Tongue (tissue), 2 donors: ENCODE results near the gene CHKB. TPM values are rescaled to one million over a fixed set of nuclear protein-coding genes. Genes with fewer than 3 reads are reported as not detected.
A peak's percentile ranks its signal among the peaks of the same experiment; 100 is the strongest.

Experiments
- DNase-seq: peaks from one replicate; pipeline ENCODE4 v3.0.0-alpha.2; 2015
- total RNA-seq: library from RNA; depleted of rRNA; stranded (reverse); fragments of >200 nt; gene quantifications from one replicate; pipeline ENCODE4 v1.2.3, GENCODE V29; 2014

The CHKB gene
- total RNA-seq, 1 donor from 2014 or later: 39.2 TPM

DNA sequence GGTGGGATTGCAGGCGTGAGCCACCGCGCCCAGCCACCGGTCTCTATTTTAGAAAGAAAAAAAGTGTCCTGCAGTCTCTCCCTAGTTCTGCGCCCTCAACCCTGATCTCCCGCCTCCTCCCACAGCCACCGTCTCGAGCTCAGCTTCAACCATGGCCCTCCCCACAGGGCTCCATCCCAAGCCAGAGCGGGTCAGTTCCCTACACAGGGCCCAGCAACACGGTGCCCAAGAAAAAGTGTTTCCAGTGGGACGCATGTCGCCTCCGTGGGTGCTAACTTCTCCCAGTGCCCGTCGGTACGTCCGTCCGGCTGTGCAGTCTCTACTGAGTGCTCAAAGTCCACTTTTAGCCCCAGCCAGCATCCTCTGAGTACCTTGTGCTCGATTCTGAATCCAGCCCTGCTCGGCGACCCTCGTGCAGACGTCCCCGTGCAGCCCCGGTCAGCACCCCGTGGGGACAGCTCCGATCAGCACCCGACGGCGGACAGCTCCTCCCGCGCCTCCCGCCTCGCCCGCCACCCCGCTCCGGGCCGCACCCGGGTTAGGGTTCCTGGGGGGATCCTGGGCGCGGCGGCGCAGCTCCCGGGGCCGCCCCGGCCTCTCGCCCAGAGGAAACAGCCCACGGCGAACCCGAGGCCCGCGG lies 17.3 kb upstream of the CHKB start:
- DNase-seq: peak; percentile 74

GRCh38 chr22:50597097-50597496 lies 14.4 kb upstream of the CHKB start:
- DNase-seq: no peak

DNA sequence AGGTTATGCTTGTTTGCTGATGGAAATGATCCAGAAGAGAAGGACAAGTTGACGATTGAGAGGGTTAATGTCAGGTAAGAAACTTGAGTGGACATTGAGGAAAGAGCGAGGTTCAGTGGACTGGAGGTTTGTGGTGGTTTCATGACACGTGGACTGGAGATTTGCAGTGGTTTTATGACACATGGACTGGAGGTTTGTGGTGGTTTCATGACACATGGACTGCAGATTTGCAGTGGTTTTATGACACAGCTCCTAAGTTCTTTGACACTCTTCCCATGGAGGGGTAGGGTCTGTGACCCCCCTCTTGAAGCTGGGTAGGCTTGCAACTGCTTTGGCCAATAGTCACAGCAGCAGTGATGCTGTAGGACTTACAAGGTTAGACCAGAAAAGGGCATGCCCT lies 12.5 kb upstream of the CHKB start:
- no peak for DNase-seq

GRCh38 chr22:50587407-50587806 lies 4.8 kb upstream of the CHKB start:
- DNase-seq: no peak

GRCh38 chr22:50586416-50586815 lies 3.8 kb upstream of the CHKB start:
- no peak for DNase-seq

- no peak for DNase-seq
Measured at GRCh38 chr22:50585781-50586180, 3.1 kb upstream of the CHKB start.

GRCh38 chr22:50585238-50585637 lies 2.6 kb upstream of the CHKB start:
- DNase-seq: no peak

DNA sequence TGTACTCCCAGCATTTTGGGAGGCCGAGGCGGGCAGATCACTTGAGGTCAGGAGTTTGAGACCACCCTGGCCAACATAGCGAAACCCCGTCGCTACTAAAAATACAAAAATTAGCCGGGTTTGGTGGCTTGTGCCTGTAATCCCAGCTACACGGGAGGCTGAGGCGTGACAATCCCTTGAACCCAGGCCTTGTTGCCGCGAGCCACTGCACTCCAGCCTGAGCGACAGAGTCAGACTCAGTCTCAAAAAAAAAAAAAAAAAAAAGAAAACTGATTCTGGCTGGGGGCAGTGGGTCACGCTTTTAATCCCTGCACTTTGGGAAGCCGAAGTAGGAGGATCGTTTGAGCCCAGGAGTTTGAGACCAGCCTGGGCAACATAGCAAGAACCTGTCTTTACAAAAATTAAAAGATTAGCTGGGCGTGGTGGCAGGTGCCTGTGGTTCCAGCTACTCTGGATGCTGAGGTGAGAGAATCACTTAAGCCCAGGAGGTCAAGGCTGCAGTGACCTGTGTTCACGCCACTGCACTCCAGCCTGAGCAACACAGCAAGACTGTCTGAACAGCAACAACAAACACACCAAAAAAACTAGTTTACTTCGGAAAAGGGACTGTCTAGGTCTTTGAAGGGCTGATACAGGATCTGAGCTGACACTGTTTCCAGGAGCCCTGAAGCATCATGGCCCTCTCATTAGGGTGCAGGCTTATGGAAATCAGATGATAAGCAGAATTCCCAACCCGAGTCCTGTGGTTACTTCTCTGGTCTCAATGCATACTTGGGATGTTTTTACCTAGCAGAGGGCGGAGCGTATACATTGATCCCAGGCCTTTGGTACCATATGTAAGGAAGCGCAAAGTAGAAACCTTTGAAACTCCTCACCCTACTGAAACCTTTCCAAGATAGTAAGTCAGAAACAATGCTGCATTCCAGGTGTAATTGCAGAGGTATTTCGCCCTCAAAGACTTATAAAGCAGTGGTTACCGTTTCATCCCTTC lies 1.8 kb upstream of the CHKB start:
- DNase-seq: no peak

GRCh38 chr22:50583294-50583861 lies 729 bp upstream of the CHKB start:
- DNase-seq: no peak

- no peak for DNase-seq
Measured at GRCh38 chr22:50581950-50582492, 628 bp downstream of the CHKB start.

- no peak for DNase-seq
Measured at GRCh38 chr22:50581031-50581949, 1.4 kb downstream of the CHKB start.

- DNase-seq: no peak
Measured at GRCh38 chr22:50579752-50580151, 2.9 kb downstream of the CHKB start.

DNA sequence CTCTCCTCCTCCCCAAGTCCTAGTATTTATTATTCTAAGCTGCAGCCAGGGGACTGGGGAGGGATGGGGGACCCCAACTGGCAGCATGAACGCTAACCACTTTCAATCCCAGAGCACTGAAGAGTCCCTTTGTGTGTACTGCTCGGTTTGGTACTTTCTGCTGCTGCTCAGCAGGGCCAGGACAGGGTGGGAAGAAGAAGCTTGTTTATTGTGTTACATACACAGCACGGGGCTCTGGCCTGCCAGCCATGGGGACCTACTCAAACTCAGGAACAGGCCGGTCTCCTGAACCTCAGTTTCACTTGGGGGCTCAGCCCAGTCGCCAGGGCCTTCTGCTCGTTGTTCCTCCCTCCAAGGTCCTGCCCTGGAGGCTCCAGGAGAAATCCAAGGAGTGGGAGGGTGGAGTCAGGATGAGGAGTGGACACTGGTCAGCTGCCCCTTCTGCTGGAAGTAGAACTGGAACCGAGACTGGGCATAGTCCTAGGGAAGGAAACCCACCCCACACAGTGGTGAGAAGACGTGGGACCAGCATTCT lies 3.8 kb downstream of the CHKB start:
- DNase-seq: no peak

- peak; percentile 71 for DNase-seq
Measured at GRCh38 chr22:50577987-50578775, 4.5 kb downstream of the CHKB start, which contains the start of gene CPT1B. TSS of gene CPT1B (minus strand) at chr22:50578427. CDS start at chr22:50577915, 512 bp downstream.

GRCh38 chr22:50577697-50577986 lies 5.0 kb downstream of the CHKB start:
- no peak for DNase-seq

DNA sequence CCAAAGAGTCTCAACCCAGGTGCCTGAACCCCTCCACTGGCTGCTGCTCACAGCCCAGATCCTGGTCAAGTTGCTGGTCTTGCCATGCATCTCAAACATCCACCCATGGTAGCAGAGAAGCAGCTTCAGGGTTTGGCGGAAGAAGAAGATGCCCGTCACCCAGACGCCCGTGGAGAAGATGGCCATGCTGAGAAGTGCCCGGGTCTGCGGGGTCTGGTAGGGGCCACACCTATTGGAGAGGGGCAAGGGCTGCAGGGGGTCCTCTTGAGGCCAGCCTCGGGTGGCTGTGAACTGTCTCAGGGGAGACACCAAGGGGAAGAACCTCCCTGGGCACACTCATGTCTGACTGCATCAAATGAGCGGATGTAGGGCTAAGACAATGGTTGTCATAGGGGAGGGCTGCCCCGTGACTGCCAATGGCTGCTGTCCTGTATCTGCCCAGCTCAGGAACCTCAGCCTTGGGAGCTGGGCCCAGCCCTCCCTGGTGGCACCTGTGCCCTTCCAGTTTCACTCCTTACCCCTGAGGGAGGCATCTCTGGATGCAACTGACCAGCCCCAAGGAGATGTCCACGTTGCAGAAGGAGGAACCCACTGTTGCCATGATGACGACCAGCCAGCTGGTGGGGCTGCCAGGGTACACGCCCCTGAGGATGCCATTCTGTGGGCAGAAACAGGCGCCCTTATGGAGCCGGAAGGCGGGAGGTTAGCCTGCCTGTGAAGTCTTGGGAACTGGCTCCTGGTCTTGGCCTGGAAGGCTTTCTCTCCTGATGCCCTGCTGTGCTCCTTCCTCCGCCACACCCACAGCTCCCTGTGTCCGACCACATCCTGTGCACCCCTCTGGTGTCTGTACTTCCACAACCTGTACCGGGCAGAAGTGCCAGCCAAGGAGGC lies 5.6 kb downstream of the CHKB start:
- DNase-seq: no peak

DNA sequence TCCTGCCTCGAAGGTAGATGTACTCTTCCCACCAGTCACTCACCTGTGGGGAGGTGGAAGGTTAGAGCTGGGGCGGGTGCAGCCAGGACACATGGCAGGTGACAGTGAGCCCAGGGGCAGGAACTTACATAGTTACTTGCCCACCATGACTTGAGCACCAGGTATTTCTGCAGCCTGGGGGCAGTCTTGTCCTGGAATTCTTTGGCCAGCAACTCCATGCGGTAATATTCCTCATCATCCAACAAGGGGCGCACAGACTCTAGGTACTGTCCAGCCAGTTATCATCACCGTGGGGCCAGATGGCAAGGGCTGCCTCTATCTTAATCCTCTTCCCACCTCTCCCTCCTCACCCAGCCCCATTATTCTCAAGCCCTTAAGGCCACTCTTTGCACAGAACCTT lies 6.6 kb downstream of the CHKB start:
- DNase-seq: peak; percentile 35

DNA sequence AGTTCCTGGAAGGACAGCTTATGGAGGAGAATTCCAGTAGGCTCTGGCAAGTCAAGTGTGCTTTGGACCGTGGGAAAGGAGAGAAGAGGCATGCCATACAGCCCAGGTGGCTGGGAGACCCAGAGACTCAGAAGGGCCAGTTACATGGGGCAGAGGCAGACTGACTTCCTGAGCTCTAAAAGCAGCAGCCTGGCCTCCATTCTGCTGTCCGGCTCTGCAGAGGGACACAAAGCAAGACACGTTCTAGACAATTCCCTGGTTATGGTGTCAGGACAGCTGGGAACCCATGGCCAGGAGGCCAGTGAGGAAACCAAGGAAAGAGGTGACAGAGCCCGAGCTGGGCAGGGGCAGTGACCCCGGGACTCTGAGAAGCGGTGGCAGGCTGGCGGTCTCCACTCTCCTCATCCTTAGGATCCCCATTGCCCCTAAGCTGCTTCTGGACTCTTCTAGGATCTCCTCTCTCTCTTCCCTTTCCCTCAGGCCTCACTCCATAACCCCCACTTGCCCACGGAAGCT lies 7.2 kb downstream of the CHKB start:
- no peak for DNase-seq

GRCh38 chr22:50574383-50574755 lies 8.3 kb downstream of the CHKB start:
- DNase-seq: no peak
